SK-N-SH (cell line): ENCODE measurements around the gene DOHH.

Experiments
- FOXM1 ChIP-seq: IDR thresholded peaks from 2 replicates; pipeline ENCODE4 v1.4.0; 2012; ENCODE audit warnings: low read depth, mild to moderate bottlenecking
- GABPA ChIP-seq: IDR thresholded peaks from 2 replicates; pipeline ENCODE4 v1.4.0; 2012; ENCODE audit warnings: low read depth, mild to moderate bottlenecking
- NRF1 ChIP-seq: IDR thresholded peaks from 2 replicates; pipeline ENCODE4 v1.6.1; 2012; ENCODE audit warnings: low read depth, mild to moderate bottlenecking, low read length
- POLR2AphosphoS5 ChIP-seq: IDR thresholded peaks from 2 replicates; pipeline ENCODE4 v1.6.1; 2012; ENCODE audit warnings: low read depth, low read length
- RAD21 ChIP-seq: IDR thresholded peaks from 2 replicates; pipeline ENCODE4 v1.6.1; 2012; ENCODE audit warnings: mild to moderate bottlenecking, low read length
- SIN3A ChIP-seq: IDR thresholded peaks from 2 replicates; pipeline ENCODE4 v1.6.1; 2012; ENCODE audit warnings: low read depth, mild to moderate bottlenecking, low read length, moderate library complexity, borderline replicate concordance
- SMC3 ChIP-seq: IDR thresholded peaks from 2 replicates; pipeline ENCODE4 v1.6.1; 2012; ENCODE audit warnings: low read depth, low read length, improper control_type of control experiment
- TCF12 ChIP-seq: IDR thresholded peaks from 2 replicates; pipeline ENCODE4 v1.4.0; 2012
- TF ChIP-seq, protein P1 (sequence below): IDR thresholded peaks from 2 replicates; pipeline ENCODE4 v1.4.0; 2012; ENCODE audit warnings: low read depth, borderline replicate concordance
- TF ChIP-seq, protein P2 (sequence below): fragments of 200-600 bp; sonication (generic); IDR thresholded peaks from 2 replicates; pipeline ENCODE4 v1.6.1; 2017; ENCODE audit warnings: antibody characterized with exemption, mild to moderate bottlenecking, moderate library complexity
- TF ChIP-seq, protein P3 (sequence below): fragments of 150-350 bp; IDR thresholded peaks from 2 replicates; pipeline ENCODE4 v1.6.1; 2017; ENCODE audit warnings: antibody characterized with exemption, low read length, low read depth, borderline replicate concordance

DNA sequence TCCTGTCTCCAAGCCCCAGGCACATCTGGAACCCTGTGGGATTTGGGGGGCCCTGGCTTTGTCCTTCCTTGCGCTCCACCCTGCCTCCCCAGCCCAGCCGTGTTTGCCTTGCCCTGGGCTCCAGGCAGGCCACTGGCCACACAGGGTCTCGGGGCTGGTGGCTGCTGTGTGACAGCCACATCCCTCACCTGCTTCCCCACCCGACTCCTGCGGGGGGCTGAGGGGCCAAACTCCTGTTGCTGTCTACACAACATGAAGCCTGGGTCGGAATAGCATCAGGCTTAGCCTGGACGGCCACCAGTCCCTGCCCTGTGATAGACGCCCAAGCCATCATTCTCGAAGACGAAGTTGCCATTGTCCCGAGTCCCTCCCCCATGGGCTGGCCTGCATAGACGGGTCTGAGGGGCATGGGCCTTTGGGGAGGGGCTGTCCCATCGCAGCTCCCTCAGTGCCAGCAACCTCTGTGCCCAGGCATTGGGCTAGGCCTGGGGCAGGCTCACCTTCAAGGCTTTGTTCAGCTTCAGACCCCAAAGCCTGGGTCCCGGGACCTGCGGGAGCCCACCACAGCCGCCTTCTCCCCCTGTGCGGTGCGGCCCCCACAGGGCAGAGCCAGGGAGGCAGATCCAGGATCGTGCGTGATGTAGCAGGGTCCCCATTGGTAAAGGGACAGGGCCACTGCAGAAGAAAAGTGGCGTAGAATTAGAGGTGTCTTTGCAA lies 23.0 kb upstream of the DOHH start:
- TF ChIP-seq, protein P1, sequence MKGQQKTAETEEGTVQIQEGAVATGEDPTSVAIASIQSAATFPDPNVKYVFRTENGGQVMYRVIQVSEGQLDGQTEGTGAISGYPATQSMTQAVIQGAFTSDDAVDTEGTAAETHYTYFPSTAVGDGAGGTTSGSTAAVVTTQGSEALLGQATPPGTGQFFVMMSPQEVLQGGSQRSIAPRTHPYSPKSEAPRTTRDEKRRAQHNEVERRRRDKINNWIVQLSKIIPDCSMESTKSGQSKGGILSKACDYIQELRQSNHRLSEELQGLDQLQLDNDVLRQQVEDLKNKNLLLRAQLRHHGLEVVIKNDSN, result no peak
- TF ChIP-seq, protein P2, sequence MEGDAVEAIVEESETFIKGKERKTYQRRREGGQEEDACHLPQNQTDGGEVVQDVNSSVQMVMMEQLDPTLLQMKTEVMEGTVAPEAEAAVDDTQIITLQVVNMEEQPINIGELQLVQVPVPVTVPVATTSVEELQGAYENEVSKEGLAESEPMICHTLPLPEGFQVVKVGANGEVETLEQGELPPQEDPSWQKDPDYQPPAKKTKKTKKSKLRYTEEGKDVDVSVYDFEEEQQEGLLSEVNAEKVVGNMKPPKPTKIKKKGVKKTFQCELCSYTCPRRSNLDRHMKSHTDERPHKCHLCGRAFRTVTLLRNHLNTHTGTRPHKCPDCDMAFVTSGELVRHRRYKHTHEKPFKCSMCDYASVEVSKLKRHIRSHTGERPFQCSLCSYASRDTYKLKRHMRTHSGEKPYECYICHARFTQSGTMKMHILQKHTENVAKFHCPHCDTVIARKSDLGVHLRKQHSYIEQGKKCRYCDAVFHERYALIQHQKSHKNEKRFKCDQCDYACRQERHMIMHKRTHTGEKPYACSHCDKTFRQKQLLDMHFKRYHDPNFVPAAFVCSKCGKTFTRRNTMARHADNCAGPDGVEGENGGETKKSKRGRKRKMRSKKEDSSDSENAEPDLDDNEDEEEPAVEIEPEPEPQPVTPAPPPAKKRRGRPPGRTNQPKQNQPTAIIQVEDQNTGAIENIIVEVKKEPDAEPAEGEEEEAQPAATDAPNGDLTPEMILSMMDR, result no peak
- TF ChIP-seq RAD21 (no peak), FOXM1 (no peak), GABPA (no peak), TCF12 (no peak), SMC3 (no peak), POLR2AphosphoS5 (no peak), NRF1 (no peak), SIN3A (no peak)
- TF ChIP-seq, protein P3, sequence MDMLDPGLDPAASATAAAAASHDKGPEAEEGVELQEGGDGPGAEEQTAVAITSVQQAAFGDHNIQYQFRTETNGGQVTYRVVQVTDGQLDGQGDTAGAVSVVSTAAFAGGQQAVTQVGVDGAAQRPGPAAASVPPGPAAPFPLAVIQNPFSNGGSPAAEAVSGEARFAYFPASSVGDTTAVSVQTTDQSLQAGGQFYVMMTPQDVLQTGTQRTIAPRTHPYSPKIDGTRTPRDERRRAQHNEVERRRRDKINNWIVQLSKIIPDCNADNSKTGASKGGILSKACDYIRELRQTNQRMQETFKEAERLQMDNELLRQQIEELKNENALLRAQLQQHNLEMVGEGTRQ, result no peak
